ENCODE results near the gene SBSN.

Gene SBSN

GRCh38 chr19:35528218-35529038, at the start of gene SBSN:
TSS of gene SBSN (minus strand) at chr19:35528311. CDS start at chr19:35528281, 30 bp downstream.
- Histone ChIP-seq H3K27me3 (ENCODE audit: control insufficient read depth, insufficient read depth, low read length) (peaks cover 23% of the 10 kb centered on the region), H3K9ac (ENCODE audit: low read depth, low read length) (no peak within 1 kb of the TSS), H3K4me1 (ENCODE audit: control insufficient read depth, insufficient read depth, low read length) (peaks cover 13% of the 10 kb centered on the region), H3K4me3 (ENCODE audit: low read depth, low read length) (no peak within 1 kb of the TSS), H3K36me3 (ENCODE audit: control insufficient read depth, insufficient read depth, low read length) (no peaks in the 10 kb centered on the region), H3K9me3 (ENCODE audit: control insufficient read depth, insufficient read depth, low read length) (no peaks in the 10 kb centered on the region)

GRCh38 chr19:35571406-35571965, 43.4 kb upstream of the SBSN start:
- Histone ChIP-seq H3K9me3 (ENCODE audit: control insufficient read depth, insufficient read depth, low read length) (peaks cover 8% of the 10 kb centered on the region), H3K4me1 (ENCODE audit: control insufficient read depth, insufficient read depth, low read length) (no peaks in the 10 kb centered on the region), H3K9ac (ENCODE audit: low read depth, low read length) (no peak overlapping the region), H3K4me3 (ENCODE audit: low read depth, low read length) (no peak overlapping the region), H3K27me3 (ENCODE audit: control insufficient read depth, insufficient read depth, low read length) (no peaks in the 10 kb centered on the region), H3K36me3 (ENCODE audit: control insufficient read depth, insufficient read depth, low read length) (no peaks in the 10 kb centered on the region)

GRCh38 chr19:35569281-35569781, 41.2 kb upstream of the SBSN start:
- no peaks in the 10 kb centered on the region for H3K9me3 ChIP-seq (ENCODE audit: control insufficient read depth, insufficient read depth, low read length)
- H3K27me3 ChIP-seq (ENCODE audit: control insufficient read depth, insufficient read depth, low read length), result no peaks in the 10 kb centered on the region
- H3K4me1 ChIP-seq (ENCODE audit: control insufficient read depth, insufficient read depth, low read length), result no peaks in the 10 kb centered on the region
- H3K9ac ChIP-seq (ENCODE audit: low read depth, low read length), result no peak overlapping the region
- H3K4me3 ChIP-seq (ENCODE audit: low read depth, low read length), result no peak overlapping the region
- no peaks in the 10 kb centered on the region for H3K36me3 ChIP-seq (ENCODE audit: control insufficient read depth, insufficient read depth, low read length)

- Histone ChIP-seq H3K4me1 (ENCODE audit: control insufficient read depth, insufficient read depth, low read length) (no peaks in the 10 kb centered on the region), H3K27me3 (ENCODE audit: control insufficient read depth, insufficient read depth, low read length) (no peaks in the 10 kb centered on the region)
These were observed 38.6 kb upstream of the SBSN start for GRCh38 chr19:35566738-35567137.

GRCh38 chr19:35565016-35565856, 37.1 kb upstream of the SBSN start:
- H3K4me1 ChIP-seq (ENCODE audit: control insufficient read depth, insufficient read depth, low read length), result no peaks in the 10 kb centered on the region
- H3K4me3 ChIP-seq (ENCODE audit: low read depth, low read length), result no peak overlapping the region
- peaks cover 5% of the 10 kb centered on the region for H3K27me3 ChIP-seq (ENCODE audit: control insufficient read depth, insufficient read depth, low read length)
- no peaks in the 10 kb centered on the region for H3K36me3 ChIP-seq (ENCODE audit: control insufficient read depth, insufficient read depth, low read length)
- H3K9ac ChIP-seq (ENCODE audit: low read depth, low read length), result no peak overlapping the region
- H3K9me3 ChIP-seq (ENCODE audit: control insufficient read depth, insufficient read depth, low read length), result no peaks in the 10 kb centered on the region

More at GRCh38 chr19:35566738-35567137, 38.6 kb upstream of the SBSN start:
- Histone ChIP-seq H3K36me3 (ENCODE audit: control insufficient read depth, insufficient read depth, low read length) (no peaks in the 10 kb centered on the region), H3K9me3 (ENCODE audit: control insufficient read depth, insufficient read depth, low read length) (no peaks in the 10 kb centered on the region), H3K9ac (ENCODE audit: low read depth, low read length) (no peak overlapping the region), H3K4me3 (ENCODE audit: low read depth, low read length) (no peak overlapping the region)

GRCh38 chr19:35563207-35563829, 35.2 kb upstream of the SBSN start, which contains the start of gene ATP4A:
TSS of gene ATP4A (minus strand) at chr19:35563658. CDS start at chr19:35563629, 29 bp downstream.
- Histone ChIP-seq H3K4me3 (ENCODE audit: low read depth, low read length) (no peak within 1 kb of the TSS), H3K27me3 (ENCODE audit: control insufficient read depth, insufficient read depth, low read length) (peaks cover 21% of the 10 kb centered on the region), H3K36me3 (ENCODE audit: control insufficient read depth, insufficient read depth, low read length) (no peaks in the 10 kb centered on the region), H3K9me3 (ENCODE audit: control insufficient read depth, insufficient read depth, low read length) (no peaks in the 10 kb centered on the region), H3K9ac (ENCODE audit: low read depth, low read length) (no peak within 1 kb of the TSS), H3K4me1 (ENCODE audit: control insufficient read depth, insufficient read depth, low read length) (no peaks in the 10 kb centered on the region)

- H3K9ac ChIP-seq (ENCODE audit: low read depth, low read length), result no peak overlapping the region
- no peaks in the 10 kb centered on the region for H3K9me3 ChIP-seq (ENCODE audit: control insufficient read depth, insufficient read depth, low read length)
- no peaks in the 10 kb centered on the region for H3K4me1 ChIP-seq (ENCODE audit: control insufficient read depth, insufficient read depth, low read length)
- H3K4me3 ChIP-seq (ENCODE audit: low read depth, low read length), result no peak overlapping the region
- H3K27me3 ChIP-seq (ENCODE audit: control insufficient read depth, insufficient read depth, low read length), result peaks cover 21% of the 10 kb centered on the region
- H3K36me3 ChIP-seq (ENCODE audit: control insufficient read depth, insufficient read depth, low read length), result no peaks in the 10 kb centered on the region
These were observed 34.7 kb upstream of the SBSN start for GRCh38 chr19:35562776-35563175.

- Histone ChIP-seq H3K27me3 (ENCODE audit: control insufficient read depth, insufficient read depth, low read length) (peaks cover 21% of the 10 kb centered on the region), H3K36me3 (ENCODE audit: control insufficient read depth, insufficient read depth, low read length) (no peaks in the 10 kb centered on the region), H3K9me3 (ENCODE audit: control insufficient read depth, insufficient read depth, low read length) (no peaks in the 10 kb centered on the region), H3K4me1 (ENCODE audit: control insufficient read depth, insufficient read depth, low read length) (no peaks in the 10 kb centered on the region), H3K4me3 (ENCODE audit: low read depth, low read length) (no peak overlapping the region), H3K9ac (ENCODE audit: low read depth, low read length) (no peak overlapping the region)
These were observed 34.2 kb upstream of the SBSN start for GRCh38 chr19:35562336-35562735.

GRCh38 chr19:35561436-35561835, 33.3 kb upstream of the SBSN start:
- Histone ChIP-seq H3K9me3 (ENCODE audit: control insufficient read depth, insufficient read depth, low read length) (no peaks in the 10 kb centered on the region), H3K4me1 (ENCODE audit: control insufficient read depth, insufficient read depth, low read length) (peaks cover 3% of the 10 kb centered on the region), H3K9ac (ENCODE audit: low read depth, low read length) (no peak overlapping the region), H3K36me3 (ENCODE audit: control insufficient read depth, insufficient read depth, low read length) (no peaks in the 10 kb centered on the region), H3K27me3 (ENCODE audit: control insufficient read depth, insufficient read depth, low read length) (peaks cover 30% of the 10 kb centered on the region), H3K4me3 (ENCODE audit: low read depth, low read length) (no peak overlapping the region)

- Histone ChIP-seq H3K9ac (ENCODE audit: low read depth, low read length) (no peak overlapping the region), H3K36me3 (ENCODE audit: control insufficient read depth, insufficient read depth, low read length) (no peaks in the 10 kb centered on the region), H3K27me3 (ENCODE audit: control insufficient read depth, insufficient read depth, low read length) (peaks cover 38% of the 10 kb centered on the region), H3K4me3 (ENCODE audit: low read depth, low read length) (no peak overlapping the region), H3K9me3 (ENCODE audit: control insufficient read depth, insufficient read depth, low read length) (no peaks in the 10 kb centered on the region), H3K4me1 (ENCODE audit: control insufficient read depth, insufficient read depth, low read length) (peaks cover 3% of the 10 kb centered on the region)
These were observed 32.6 kb upstream of the SBSN start for GRCh38 chr19:35560677-35561076.

GRCh38 chr19:35560271-35560670, 32.2 kb upstream of the SBSN start:
- Histone ChIP-seq H3K27me3 (ENCODE audit: control insufficient read depth, insufficient read depth, low read length) (peaks cover 39% of the 10 kb centered on the region), H3K4me1 (ENCODE audit: control insufficient read depth, insufficient read depth, low read length) (peaks cover 3% of the 10 kb centered on the region), H3K9ac (ENCODE audit: low read depth, low read length) (no peak overlapping the region), H3K4me3 (ENCODE audit: low read depth, low read length) (no peak overlapping the region), H3K36me3 (ENCODE audit: control insufficient read depth, insufficient read depth, low read length) (no peaks in the 10 kb centered on the region), H3K9me3 (ENCODE audit: control insufficient read depth, insufficient read depth, low read length) (no peaks in the 10 kb centered on the region)

All from iPS-15b (cell line).